ENCODE data around the gene DNAH2. TPM values are rescaled to one million over a fixed set of nuclear protein-coding genes. Genes with fewer than 3 reads are reported as not detected.

The DNAH2 gene
- total and polyA plus RNA-seq, 2 experiments from 2014 or later = 0.77 to 2.1 TPM

DNA sequence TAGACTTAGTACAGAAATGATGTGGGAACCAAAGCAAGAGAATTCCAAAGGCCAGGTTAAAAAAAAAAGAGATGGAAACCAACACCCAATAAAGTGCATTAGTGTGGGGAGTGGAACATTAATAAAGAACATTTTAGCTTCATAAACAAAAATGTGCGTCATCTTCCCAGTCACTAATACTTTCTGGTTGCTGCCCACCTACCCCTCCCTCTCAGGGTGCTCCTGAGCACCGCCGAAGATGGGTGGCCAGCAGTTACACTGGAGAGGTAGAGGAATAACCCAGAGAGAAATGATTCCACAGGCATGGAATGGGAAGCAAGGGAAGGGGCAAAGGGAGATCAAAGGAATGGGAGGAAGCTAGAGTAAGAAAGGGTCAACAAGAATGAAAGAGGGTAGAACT is 165.1 kb downstream of the DNAH2 start:
- Histone ChIP-seq H3K27ac (peak overlapping the region; percentile 97), H3K36me3 (replicated peaks; ENCODE audit: insufficient read depth, low read depth) (no peaks in the 10 kb centered on the region), H3K4me3 (peak overlapping the region; percentile 8), H4K20me1 (ENCODE audit: insufficient read depth, poor library complexity, severe bottlenecking) (no peaks in the 10 kb centered on the region), H3K9me2 (replicated peaks; ENCODE audit: insufficient read depth) (no peaks in the 10 kb centered on the region), H3K9me3 (ENCODE audit: low read depth) (no peaks in the 10 kb centered on the region), H3K79me2 (peaks cover 35% of the 10 kb centered on the region), H3K4me2 (peak overlapping the region; percentile 73), H3K4me1 (ENCODE audit: insufficient read depth) (peaks cover 34% of the 10 kb centered on the region), H3K27me3 (no peaks in the 10 kb centered on the region), H2AFZ (no peak overlapping the region)
- peak; percentile 28 for DNase-seq (ENCODE audit: low spot score)
- 55% methylated on average over 3 of the region's 3 CpGs for WGBS (ENCODE audit: low lambda C conversion rate, missing lambda C conversion rate)
- TF ChIP-seq EZH2 (IDR thresholded peaks at IDR 0.05; ENCODE audit: borderline replicate concordance) = no peak
- TF ChIP-seq EZH2phosphoT487 (IDR thresholded peaks at IDR 0.05; ENCODE audit: low read depth, severe bottlenecking, unreplicated experiment) = no peak
- TF ChIP-seq, protein P1, sequence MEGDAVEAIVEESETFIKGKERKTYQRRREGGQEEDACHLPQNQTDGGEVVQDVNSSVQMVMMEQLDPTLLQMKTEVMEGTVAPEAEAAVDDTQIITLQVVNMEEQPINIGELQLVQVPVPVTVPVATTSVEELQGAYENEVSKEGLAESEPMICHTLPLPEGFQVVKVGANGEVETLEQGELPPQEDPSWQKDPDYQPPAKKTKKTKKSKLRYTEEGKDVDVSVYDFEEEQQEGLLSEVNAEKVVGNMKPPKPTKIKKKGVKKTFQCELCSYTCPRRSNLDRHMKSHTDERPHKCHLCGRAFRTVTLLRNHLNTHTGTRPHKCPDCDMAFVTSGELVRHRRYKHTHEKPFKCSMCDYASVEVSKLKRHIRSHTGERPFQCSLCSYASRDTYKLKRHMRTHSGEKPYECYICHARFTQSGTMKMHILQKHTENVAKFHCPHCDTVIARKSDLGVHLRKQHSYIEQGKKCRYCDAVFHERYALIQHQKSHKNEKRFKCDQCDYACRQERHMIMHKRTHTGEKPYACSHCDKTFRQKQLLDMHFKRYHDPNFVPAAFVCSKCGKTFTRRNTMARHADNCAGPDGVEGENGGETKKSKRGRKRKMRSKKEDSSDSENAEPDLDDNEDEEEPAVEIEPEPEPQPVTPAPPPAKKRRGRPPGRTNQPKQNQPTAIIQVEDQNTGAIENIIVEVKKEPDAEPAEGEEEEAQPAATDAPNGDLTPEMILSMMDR (IDR thresholded peaks at IDR 0.05; ENCODE audit: poor library complexity) = no peak

Other genes starting within 250 kb of the DNAH2 start
- 22.7 and 27.1 TPM in 2 replicates for gene ZBTB4, start 238.1 kb upstream of the DNAH2 start, total RNA-seq
- gene ZBTB4, start 238.1 kb upstream of the DNAH2 start, polyA plus RNA-seq = 20.8 and 21.5 TPM in 2 replicates
- 0.24 TPM in 1 of 2 replicates, not detected in the other for gene SLC35G6, start 236.3 kb upstream of the DNAH2 start, total RNA-seq
- 0.30 and 0.44 TPM in 2 replicates for gene SLC35G6, start 236.3 kb upstream of the DNAH2 start, polyA plus RNA-seq
- 50.2 and 74.5 TPM in 2 replicates for gene POLR2A, start 233.4 kb upstream of the DNAH2 start, total RNA-seq
- gene POLR2A, start 233.4 kb upstream of the DNAH2 start, polyA plus RNA-seq = 96.3 and 98.1 TPM in 2 replicates
- 4.5 and 7.3 TPM in 2 replicates for gene TNFSF12, start 168.7 kb upstream of the DNAH2 start, total RNA-seq
- 8.0 and 11.3 TPM in 2 replicates for gene TNFSF12, start 168.7 kb upstream of the DNAH2 start, polyA plus RNA-seq
- gene TNFSF13, start 159.0 kb upstream of the DNAH2 start, total RNA-seq = 0.90 and 11.0 TPM in 2 replicates
- gene TNFSF13, start 159.0 kb upstream of the DNAH2 start, polyA plus RNA-seq = 2.4 and 5.4 TPM in 2 replicates
- 61.1 and 71.2 TPM in 2 replicates for gene SENP3, start 155.8 kb upstream of the DNAH2 start, total RNA-seq
- 33.7 and 35.4 TPM in 2 replicates for gene SENP3, start 155.8 kb upstream of the DNAH2 start, polyA plus RNA-seq
- gene CD68, start 138.1 kb upstream of the DNAH2 start, total RNA-seq = 64.0 and 75.5 TPM in 2 replicates
- 80.4 and 82.6 TPM in 2 replicates for gene CD68, start 138.1 kb upstream of the DNAH2 start, polyA plus RNA-seq
- gene MPDU1, start 133.9 kb upstream of the DNAH2 start, total RNA-seq = 201 and 234 TPM in 2 replicates
- gene MPDU1, start 133.9 kb upstream of the DNAH2 start, polyA plus RNA-seq = 109 and 113 TPM in 2 replicates
- gene SOX15, start 127.7 kb upstream of the DNAH2 start, total RNA-seq = 0.13 and 0.44 TPM in 2 replicates
- 0.89 and 0.95 TPM in 2 replicates for gene SOX15, start 127.7 kb upstream of the DNAH2 start, polyA plus RNA-seq
- 33.0 and 33.7 TPM in 2 replicates for gene FXR2, start 102.8 kb upstream of the DNAH2 start, total RNA-seq
- 33.8 and 41.6 TPM in 2 replicates for gene FXR2, start 102.8 kb upstream of the DNAH2 start, polyA plus RNA-seq
- 114 and 130 TPM in 2 replicates for gene SAT2, start 89.9 kb upstream of the DNAH2 start, total RNA-seq
- gene SAT2, start 89.9 kb upstream of the DNAH2 start, polyA plus RNA-seq = 128 and 138 TPM in 2 replicates
- 6.1 and 9.0 TPM in 2 replicates for gene SHBG, start 87.6 kb upstream of the DNAH2 start, total RNA-seq
- gene SHBG, start 87.6 kb upstream of the DNAH2 start, polyA plus RNA-seq = 5.3 and 10.0 TPM in 2 replicates
- 0.04 and 0.23 TPM in 2 replicates for gene ATP1B2, start 66.8 kb upstream of the DNAH2 start, total RNA-seq
- 2.2 and 2.5 TPM in 2 replicates for gene ATP1B2, start 66.8 kb upstream of the DNAH2 start, polyA plus RNA-seq
- 24.2 and 29.6 TPM in 2 replicates for gene TP53, start 30.3 kb upstream of the DNAH2 start, total RNA-seq
- 26.9 and 31.7 TPM in 2 replicates for gene TP53, start 30.3 kb upstream of the DNAH2 start, polyA plus RNA-seq
- gene WRAP53, start 29.3 kb upstream of the DNAH2 start, total RNA-seq = 3.8 and 7.8 TPM in 2 replicates
- gene WRAP53, start 29.3 kb upstream of the DNAH2 start, polyA plus RNA-seq = 9.0 and 12.0 TPM in 2 replicates
- gene EFNB3, start 12.5 kb upstream of the DNAH2 start, total RNA-seq = 7.4 and 8.6 TPM in 2 replicates
- 10.6 and 16.6 TPM in 2 replicates for gene EFNB3, start 12.5 kb upstream of the DNAH2 start, polyA plus RNA-seq
- gene KDM6B, start 116.5 kb downstream of the DNAH2 start, total RNA-seq = 3.3 and 5.9 TPM in 2 replicates
- gene KDM6B, start 116.5 kb downstream of the DNAH2 start, polyA plus RNA-seq = 10.2 and 11.3 TPM in 2 replicates
- 59.6 and 73.3 TPM in 2 replicates for gene TMEM88, start 137.3 kb downstream of the DNAH2 start, total RNA-seq
- 241 and 328 TPM in 2 replicates for gene TMEM88, start 137.3 kb downstream of the DNAH2 start, polyA plus RNA-seq
- 49.2 and 66.0 TPM in 2 replicates for gene NAA38, start 139.8 kb downstream of the DNAH2 start, total RNA-seq
- gene NAA38, start 139.8 kb downstream of the DNAH2 start, polyA plus RNA-seq = 147 and 154 TPM in 2 replicates
- 9.1 and 14.1 TPM in 2 replicates for gene CYB5D1, start 140.3 kb downstream of the DNAH2 start, total RNA-seq
- 12.2 and 15.1 TPM in 2 replicates for gene CYB5D1, start 140.3 kb downstream of the DNAH2 start, polyA plus RNA-seq
- gene CHD3, start 171.0 kb downstream of the DNAH2 start, total RNA-seq = 65.6 and 75.3 TPM in 2 replicates
- gene CHD3, start 171.0 kb downstream of the DNAH2 start, polyA plus RNA-seq = 41.2 and 49.4 TPM in 2 replicates
- gene RNF227, start 198.5 kb downstream of the DNAH2 start, total RNA-seq = 2.9 and 3.5 TPM in 2 replicates
- 2.5 and 4.8 TPM in 2 replicates for gene RNF227, start 198.5 kb downstream of the DNAH2 start, polyA plus RNA-seq
- gene KCNAB3, start 212.1 kb downstream of the DNAH2 start, total RNA-seq = 1.4 and 1.8 TPM in 2 replicates
- 1.8 and 3.8 TPM in 2 replicates for gene KCNAB3, start 212.1 kb downstream of the DNAH2 start, polyA plus RNA-seq
- 20.7 and 29.5 TPM in 2 replicates for gene TRAPPC1, start 214.2 kb downstream of the DNAH2 start, total RNA-seq
- 272 and 299 TPM in 2 replicates for gene TRAPPC1, start 214.2 kb downstream of the DNAH2 start, polyA plus RNA-seq
- gene CNTROB, start 214.5 kb downstream of the DNAH2 start, total RNA-seq = 19.4 and 21.1 TPM in 2 replicates
- gene CNTROB, start 214.5 kb downstream of the DNAH2 start, polyA plus RNA-seq = 30.6 and 37.5 TPM in 2 replicates

Measured in hepatocyte (in vitro differentiated cells).